Neural cell (in vitro differentiated cells): Measurements from ENCODE around the gene AFF3.

Experiments used
- CTCF ChIP-seq: fragments of 450-650 bp; IDR thresholded peaks from 2 replicates; pipeline ENCODE4 v1.5.1; 2014; ENCODE audit warnings: antibody characterized with exemption, mild to moderate bottlenecking, moderate library complexity; ENCODE audit not compliant: poor library complexity, severe bottlenecking
- EP300 ChIP-seq: fragments of 450-650 bp; conservative IDR thresholded peaks from 2 replicates; pipeline ENCODE4 v1.6.1; 2014; ENCODE audit warnings: antibody characterized with exemption, mild to moderate bottlenecking, moderate library complexity; ENCODE audit not compliant: poor library complexity, severe bottlenecking
- EZH2 ChIP-seq: fragments of 200-600, 300-800 bp; shearing (Covaris generic), sonication (generic); IDR thresholded peaks from 2 replicates; pipeline ENCODE4 v1.6.1; 2014; ENCODE audit warnings: antibody characterized with exemption, low read length, borderline replicate concordance, mild to moderate bottlenecking; ENCODE audit not compliant: insufficient read depth, poor library complexity, severe bottlenecking
- MXI1 ChIP-seq: fragments of 450-650 bp; conservative IDR thresholded peaks from 2 replicates; pipeline ENCODE4 v1.6.1; 2014; ENCODE audit warnings: antibody characterized with exemption, mild to moderate bottlenecking; ENCODE audit not compliant: poor library complexity, severe bottlenecking
- POLR2AphosphoS5 ChIP-seq: IDR thresholded peaks from 2 replicates; pipeline ENCODE4 v1.6.1; 2012
- RAD21 ChIP-seq: fragments of 450-650 bp; conservative IDR thresholded peaks from 2 replicates; pipeline ENCODE4 v1.6.1; 2014; ENCODE audit warnings: antibody characterized with exemption, mild to moderate bottlenecking, moderate library complexity
- SMC3 ChIP-seq: fragments of 450-650 bp; conservative IDR thresholded peaks from 2 replicates; pipeline ENCODE4 v1.6.1; 2014; ENCODE audit warnings: antibody characterized with exemption, mild to moderate bottlenecking, moderate library complexity; ENCODE audit not compliant: poor library complexity
- TF ChIP-seq, protein P1 (sequence below): IDR thresholded peaks from 2 replicates; pipeline ENCODE4 v1.6.1; 2012; ENCODE audit warnings: borderline replicate concordance

GRCh38 chr2:100015849-100016248 lies 126.5 kb downstream of the AFF3 start:
- no peak for TF ChIP-seq EP300
- TF ChIP-seq CTCF = no peak
- TF ChIP-seq RAD21 = no peak
- TF ChIP-seq EZH2 = no peak
- no peak for TF ChIP-seq SMC3
- no peak for TF ChIP-seq MXI1
- TF ChIP-seq POLR2AphosphoS5 = no peak
- TF ChIP-seq, protein P1, sequence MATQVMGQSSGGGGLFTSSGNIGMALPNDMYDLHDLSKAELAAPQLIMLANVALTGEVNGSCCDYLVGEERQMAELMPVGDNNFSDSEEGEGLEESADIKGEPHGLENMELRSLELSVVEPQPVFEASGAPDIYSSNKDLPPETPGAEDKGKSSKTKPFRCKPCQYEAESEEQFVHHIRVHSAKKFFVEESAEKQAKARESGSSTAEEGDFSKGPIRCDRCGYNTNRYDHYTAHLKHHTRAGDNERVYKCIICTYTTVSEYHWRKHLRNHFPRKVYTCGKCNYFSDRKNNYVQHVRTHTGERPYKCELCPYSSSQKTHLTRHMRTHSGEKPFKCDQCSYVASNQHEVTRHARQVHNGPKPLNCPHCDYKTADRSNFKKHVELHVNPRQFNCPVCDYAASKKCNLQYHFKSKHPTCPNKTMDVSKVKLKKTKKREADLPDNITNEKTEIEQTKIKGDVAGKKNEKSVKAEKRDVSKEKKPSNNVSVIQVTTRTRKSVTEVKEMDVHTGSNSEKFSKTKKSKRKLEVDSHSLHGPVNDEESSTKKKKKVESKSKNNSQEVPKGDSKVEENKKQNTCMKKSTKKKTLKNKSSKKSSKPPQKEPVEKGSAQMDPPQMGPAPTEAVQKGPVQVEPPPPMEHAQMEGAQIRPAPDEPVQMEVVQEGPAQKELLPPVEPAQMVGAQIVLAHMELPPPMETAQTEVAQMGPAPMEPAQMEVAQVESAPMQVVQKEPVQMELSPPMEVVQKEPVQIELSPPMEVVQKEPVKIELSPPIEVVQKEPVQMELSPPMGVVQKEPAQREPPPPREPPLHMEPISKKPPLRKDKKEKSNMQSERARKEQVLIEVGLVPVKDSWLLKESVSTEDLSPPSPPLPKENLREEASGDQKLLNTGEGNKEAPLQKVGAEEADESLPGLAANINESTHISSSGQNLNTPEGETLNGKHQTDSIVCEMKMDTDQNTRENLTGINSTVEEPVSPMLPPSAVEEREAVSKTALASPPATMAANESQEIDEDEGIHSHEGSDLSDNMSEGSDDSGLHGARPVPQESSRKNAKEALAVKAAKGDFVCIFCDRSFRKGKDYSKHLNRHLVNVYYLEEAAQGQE = no peak
